ENCODE results near the gene RRBP1. TPM values are rescaled to one million over a fixed set of nuclear protein-coding genes. Genes with fewer than 3 reads are reported as not detected.
A peak's percentile ranks its signal among the peaks of the same experiment; 100 is the strongest.

RRBP1 gene, protein sequence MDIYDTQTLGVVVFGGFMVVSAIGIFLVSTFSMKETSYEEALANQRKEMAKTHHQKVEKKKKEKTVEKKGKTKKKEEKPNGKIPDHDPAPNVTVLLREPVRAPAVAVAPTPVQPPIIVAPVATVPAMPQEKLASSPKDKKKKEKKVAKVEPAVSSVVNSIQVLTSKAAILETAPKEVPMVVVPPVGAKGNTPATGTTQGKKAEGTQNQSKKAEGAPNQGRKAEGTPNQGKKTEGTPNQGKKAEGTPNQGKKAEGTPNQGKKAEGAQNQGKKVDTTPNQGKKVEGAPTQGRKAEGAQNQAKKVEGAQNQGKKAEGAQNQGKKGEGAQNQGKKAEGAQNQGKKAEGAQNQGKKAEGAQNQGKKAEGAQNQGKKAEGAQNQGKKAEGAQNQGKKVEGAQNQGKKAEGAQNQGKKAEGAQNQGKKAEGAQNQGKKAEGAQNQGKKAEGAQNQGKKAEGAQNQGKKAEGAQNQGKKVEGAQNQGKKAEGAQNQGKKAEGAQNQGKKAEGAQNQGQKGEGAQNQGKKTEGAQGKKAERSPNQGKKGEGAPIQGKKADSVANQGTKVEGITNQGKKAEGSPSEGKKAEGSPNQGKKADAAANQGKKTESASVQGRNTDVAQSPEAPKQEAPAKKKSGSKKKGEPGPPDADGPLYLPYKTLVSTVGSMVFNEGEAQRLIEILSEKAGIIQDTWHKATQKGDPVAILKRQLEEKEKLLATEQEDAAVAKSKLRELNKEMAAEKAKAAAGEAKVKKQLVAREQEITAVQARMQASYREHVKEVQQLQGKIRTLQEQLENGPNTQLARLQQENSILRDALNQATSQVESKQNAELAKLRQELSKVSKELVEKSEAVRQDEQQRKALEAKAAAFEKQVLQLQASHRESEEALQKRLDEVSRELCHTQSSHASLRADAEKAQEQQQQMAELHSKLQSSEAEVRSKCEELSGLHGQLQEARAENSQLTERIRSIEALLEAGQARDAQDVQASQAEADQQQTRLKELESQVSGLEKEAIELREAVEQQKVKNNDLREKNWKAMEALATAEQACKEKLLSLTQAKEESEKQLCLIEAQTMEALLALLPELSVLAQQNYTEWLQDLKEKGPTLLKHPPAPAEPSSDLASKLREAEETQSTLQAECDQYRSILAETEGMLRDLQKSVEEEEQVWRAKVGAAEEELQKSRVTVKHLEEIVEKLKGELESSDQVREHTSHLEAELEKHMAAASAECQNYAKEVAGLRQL (N-terminal part only)
- 100 to 1,000 TPM in 1 of 4 donors, 10 to 100 TPM in 3; 76.5 to 162 (median 83.9) TPM for total RNA-seq

DNA sequence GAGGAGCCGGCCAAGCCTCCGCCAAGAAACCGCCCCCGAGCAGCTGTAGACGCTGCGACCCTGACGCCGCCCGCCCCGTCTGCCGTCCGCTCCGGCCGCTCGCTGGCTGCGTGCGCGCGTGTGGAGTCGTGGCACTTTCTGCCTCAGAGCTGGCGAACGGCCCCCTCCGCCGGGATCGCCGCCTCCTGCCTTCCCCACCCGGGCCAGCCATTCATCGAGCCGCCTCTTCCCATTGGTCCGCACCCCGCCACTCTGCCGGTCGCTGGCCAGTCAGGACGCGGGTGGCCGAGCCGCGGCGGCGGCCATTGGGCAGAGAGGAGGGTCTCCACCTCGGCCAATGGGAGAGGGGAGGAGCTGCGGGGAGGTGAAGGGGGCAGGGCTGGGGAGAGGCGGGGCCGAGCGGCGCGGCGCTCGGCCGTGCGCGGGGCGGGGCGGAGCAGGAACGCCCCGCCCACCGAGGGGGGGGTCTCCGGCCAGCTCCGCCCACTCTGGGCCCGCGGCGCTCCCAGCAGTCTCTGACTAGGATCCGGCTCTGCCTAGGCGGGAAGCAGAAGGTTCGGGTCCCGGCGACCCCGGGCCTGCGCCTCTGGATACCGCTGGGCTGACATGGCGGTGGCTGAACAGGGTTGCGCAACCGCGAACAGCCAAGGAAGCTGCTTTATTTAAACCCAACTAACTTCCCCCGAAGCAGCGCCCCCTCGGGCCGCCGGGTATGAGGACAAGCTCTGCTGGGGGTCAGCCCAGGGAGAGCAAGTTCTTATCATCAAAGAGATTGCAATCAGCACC is at the start of gene RRBP1:
RRBP1 (minus strand) TSS at position 140 of the 786 bp plus-strand sequence. CDS start 21,735 bp downstream, outside the sequence.
- H3K27me3 ChIP-seq: no peaks in the 10 kb centered on the region
- H3K9me3 ChIP-seq: peaks cover 0 to 11% (median 0%) of the 10 kb centered on the region in 4 donors
- TF ChIP-seq, protein P1, sequence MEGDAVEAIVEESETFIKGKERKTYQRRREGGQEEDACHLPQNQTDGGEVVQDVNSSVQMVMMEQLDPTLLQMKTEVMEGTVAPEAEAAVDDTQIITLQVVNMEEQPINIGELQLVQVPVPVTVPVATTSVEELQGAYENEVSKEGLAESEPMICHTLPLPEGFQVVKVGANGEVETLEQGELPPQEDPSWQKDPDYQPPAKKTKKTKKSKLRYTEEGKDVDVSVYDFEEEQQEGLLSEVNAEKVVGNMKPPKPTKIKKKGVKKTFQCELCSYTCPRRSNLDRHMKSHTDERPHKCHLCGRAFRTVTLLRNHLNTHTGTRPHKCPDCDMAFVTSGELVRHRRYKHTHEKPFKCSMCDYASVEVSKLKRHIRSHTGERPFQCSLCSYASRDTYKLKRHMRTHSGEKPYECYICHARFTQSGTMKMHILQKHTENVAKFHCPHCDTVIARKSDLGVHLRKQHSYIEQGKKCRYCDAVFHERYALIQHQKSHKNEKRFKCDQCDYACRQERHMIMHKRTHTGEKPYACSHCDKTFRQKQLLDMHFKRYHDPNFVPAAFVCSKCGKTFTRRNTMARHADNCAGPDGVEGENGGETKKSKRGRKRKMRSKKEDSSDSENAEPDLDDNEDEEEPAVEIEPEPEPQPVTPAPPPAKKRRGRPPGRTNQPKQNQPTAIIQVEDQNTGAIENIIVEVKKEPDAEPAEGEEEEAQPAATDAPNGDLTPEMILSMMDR (IDR thresholded peaks at IDR 0.05): peak; percentile 52 to 87 (median 70)
- peak; percentile 95 to 96 for TF ChIP-seq POLR2A (IDR thresholded peaks at IDR 0.05)
- peak in 1 of 2 donors; percentile 91 for TF ChIP-seq EP300 (IDR thresholded peaks at IDR 0.05)
- WGBS, 2 donors: 0% methylated on average over 47 to 55 of the region's 79 CpGs
- DNase-seq (ENCODE audit: low spot score in 2 of 2): peak; percentile 93 to 96
- peak within 1 kb of the TSS; percentile 72 to 94 (median 86) for H3K4me3 ChIP-seq
- H3K4me1 ChIP-seq: peaks cover 0 to 23% (median 10%) of the 10 kb centered on the region in 4 donors
- H3K27ac ChIP-seq: peak within 1 kb of the TSS; percentile 83 to 97 (median 93)
- peaks cover 0 to 7% (median 0%) of the 10 kb centered on the region in 3 donors for H3K36me3 ChIP-seq

DNA sequence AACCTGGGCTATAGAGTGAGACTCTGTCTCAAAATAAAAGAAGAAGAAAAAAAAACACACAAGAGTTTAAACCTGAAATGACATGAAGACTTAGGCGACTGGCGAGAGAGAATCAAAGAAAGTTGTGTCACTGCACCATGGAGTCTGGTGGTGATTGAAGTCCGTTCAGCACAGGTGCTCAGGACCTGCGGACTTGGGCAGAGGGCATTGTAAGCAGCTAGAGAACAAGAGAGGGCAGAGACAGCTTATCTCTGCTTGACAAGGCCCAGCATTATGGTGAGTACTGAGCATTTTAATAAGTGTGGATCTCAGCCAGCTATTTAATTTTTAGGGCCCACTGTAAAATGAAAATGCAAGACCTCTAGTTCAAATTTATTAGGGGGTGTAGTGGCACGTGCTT is 49.2 kb upstream of the RRBP1 start:
- WGBS, 2 donors: 80 to 87% methylated on average over 5 of the region's 5 CpGs
- Histone ChIP-seq H3K9me3 (peaks cover 0 to 3% (median 0%) of the 10 kb centered on the region in 4 donors), H3K4me1 (no peaks in the 10 kb centered on the region), H3K27me3 (no peaks in the 10 kb centered on the region), H3K36me3 (no peaks in the 10 kb centered on the region), H3K27ac (no peak overlapping the region), H3K4me3 (no peak overlapping the region)
- DNase-seq (ENCODE audit: low spot score in 2 of 2): no peak
- TF ChIP-seq POLR2A (IDR thresholded peaks at IDR 0.05) (no peak), EP300 (IDR thresholded peaks at IDR 0.05) (no peak)
- TF ChIP-seq, protein P1 (IDR thresholded peaks at IDR 0.05): no peak

DNA sequence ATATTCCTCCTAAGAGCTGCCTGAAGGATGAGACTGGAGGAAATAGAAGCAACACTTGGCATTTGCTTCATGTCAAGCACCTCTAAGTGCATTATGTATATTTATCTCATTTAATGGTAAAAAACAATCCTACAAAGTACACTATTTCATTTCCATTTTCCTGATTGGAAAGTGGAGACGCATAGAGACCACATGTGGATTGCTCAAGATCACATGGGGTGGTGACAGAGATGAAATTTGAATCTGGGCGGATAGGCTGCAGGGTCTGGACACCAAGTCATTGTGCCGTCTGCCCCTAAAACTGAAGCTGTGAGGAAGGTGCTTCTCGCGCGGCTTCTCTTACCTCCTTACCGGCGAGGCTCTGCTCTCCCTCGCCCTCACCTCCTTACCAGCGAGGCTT is 48.0 kb upstream of the RRBP1 start:
- 89 to 93% methylated on average over 10 of the region's 10 CpGs for WGBS, 2 donors
- Histone ChIP-seq H3K36me3 (no peaks in the 10 kb centered on the region), H3K9me3 (no peaks in the 10 kb centered on the region), H3K27ac (no peak overlapping the region), H3K27me3 (no peaks in the 10 kb centered on the region), H3K4me1 (no peaks in the 10 kb centered on the region), H3K4me3 (no peak overlapping the region)
- DNase-seq (ENCODE audit: low spot score in 2 of 2): no peak
- TF ChIP-seq, protein P1 (IDR thresholded peaks at IDR 0.05): no peak
- TF ChIP-seq POLR2A (IDR thresholded peaks at IDR 0.05) (no peak), EP300 (IDR thresholded peaks at IDR 0.05) (no peak)

DNA sequence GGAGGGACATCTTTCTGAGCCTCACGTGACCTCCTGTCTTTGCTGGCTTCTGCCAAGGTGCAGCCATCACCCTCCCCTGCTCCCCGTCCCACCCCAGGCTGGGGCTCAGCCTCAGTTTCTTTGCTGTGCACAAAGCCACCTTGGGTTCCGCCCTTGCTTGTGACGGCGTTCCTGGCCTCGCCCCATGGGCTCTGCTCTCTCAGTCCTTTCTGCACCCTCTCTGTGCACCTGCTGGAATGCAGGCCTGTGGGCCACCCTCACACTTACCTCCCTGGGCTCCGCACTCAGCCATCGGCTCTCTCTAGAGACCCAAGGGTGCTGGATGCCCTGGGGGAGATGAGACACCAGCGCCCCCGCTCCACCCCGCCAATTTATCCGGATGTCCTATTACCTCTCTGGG is 46.0 kb upstream of the RRBP1 start:
- Histone ChIP-seq H3K4me3 (no peak overlapping the region), H3K27ac (no peak overlapping the region), H3K27me3 (no peaks in the 10 kb centered on the region), H3K9me3 (no peaks in the 10 kb centered on the region), H3K4me1 (no peaks in the 10 kb centered on the region), H3K36me3 (no peaks in the 10 kb centered on the region)
- no peak for DNase-seq (ENCODE audit: low spot score in 2 of 2)
- WGBS, 2 donors: 86 to 90% methylated on average over 12 of the region's 12 CpGs
- TF ChIP-seq EP300 (IDR thresholded peaks at IDR 0.05) (no peak), POLR2A (IDR thresholded peaks at IDR 0.05) (no peak)
- TF ChIP-seq, protein P1 (IDR thresholded peaks at IDR 0.05): no peak
